CD14-positive monocyte (primary cell): ENCODE results near the gene FGF2. TPM values are rescaled to one million over a fixed set of nuclear protein-coding genes. Genes with fewer than 3 reads are reported as not detected.

Source experiments
- DNase-seq, 3 donors: peaks; one replicate each; pipeline ENCODE4 v3.0.0-alpha.2; 2011 to 2022
- H2AFZ ChIP-seq: 2 replicates; pipeline ENCODE4 v1.6.0; 2012; ENCODE audit warnings: mild to moderate bottlenecking, low read depth, low read length, inconsistent platforms; ENCODE audit not compliant: insufficient read depth, poor library complexity, severe bottlenecking
- H3K27ac ChIP-seq, 2 donors: 1 replicate in 1 of 2; 2 replicates in 1 of 2; pipeline ENCODE4 v1.5.1; 2012 to 2013; ENCODE audit warnings: low read length in 2 of 2, control low read depth in 1 of 2, inconsistent platforms in 1 of 2, low read depth in 1 of 2, mild to moderate bottlenecking in 1 of 2
- H3K27me3 ChIP-seq, 2 donors: one replicate each; pipeline versions ENCODE4 v1.6.0 to v1.6.1; 2011 to 2013; ENCODE audit warnings: low read length in 2 of 2; ENCODE audit not compliant: control insufficient read depth in 2 of 2, insufficient read depth in 2 of 2
- H3K36me3 ChIP-seq, 2 donors: replicated peaks in 1 of 2; 1 replicate in 1 of 2; 2 replicates in 1 of 2; pipeline versions ENCODE4 v1.5.1 to v1.6.1; 2012 to 2013; ENCODE audit warnings: low read length in 2 of 2, control low read depth in 1 of 2, inconsistent platforms in 1 of 2, mild to moderate bottlenecking in 1 of 2; ENCODE audit not compliant: insufficient read depth in 2 of 2, control insufficient read depth in 1 of 2
- H3K4me1 ChIP-seq, 2 donors: 1 replicate in 1 of 2; 2 replicates in 1 of 2; pipeline versions ENCODE4 v1.5.1 to v1.6.1; 2012 to 2013; ENCODE audit warnings: low read length in 2 of 2, control low read depth in 1 of 2, inconsistent platforms in 1 of 2, mild to moderate bottlenecking in 1 of 2, moderate library complexity in 1 of 2; ENCODE audit not compliant: insufficient read depth in 2 of 2, control insufficient read depth in 1 of 2
- H3K4me2 ChIP-seq: replicated peaks from 2 replicates; pipeline ENCODE3; 2012; ENCODE audit warnings: low read length, moderate library complexity, mild to moderate bottlenecking; ENCODE audit not compliant: poor library complexity, severe bottlenecking; ENCODE audit errors: extremely low read depth
- H3K4me3 ChIP-seq, 3 experiments: fragments of 200-600 bp in 1 of 3; sonication (generic) in 1 of 3; replicated peaks in 1 of 3; 1 replicate in 2 of 3; 2 replicates in 1 of 3; pipeline ENCODE4 v1.5.1; 2011 to 2013; ENCODE audit warnings: low read length in 3 of 3, mild to moderate bottlenecking in 3 of 3, control low read depth in 2 of 3, low read depth in 2 of 3, inconsistent platforms in 1 of 3, moderate library complexity in 1 of 3
- H3K79me2 ChIP-seq: 2 replicates; pipeline ENCODE4 v1.6.0; 2012; ENCODE audit warnings: mild to moderate bottlenecking, control low read depth, inconsistent platforms, low read length, moderate library complexity; ENCODE audit not compliant: insufficient read depth
- H3K9ac ChIP-seq: 2 replicates; pipeline ENCODE4 v1.6.0; 2017; ENCODE audit warnings: low read length, mild to moderate bottlenecking; ENCODE audit not compliant: insufficient read depth, poor library complexity, severe bottlenecking
- H3K9me3 ChIP-seq, 2 donors: replicated peaks in 1 of 2; 1 replicate in 1 of 2; 2 replicates in 1 of 2; pipeline versions ENCODE4 v1.5.1 to v1.6.1; 2012 to 2013; ENCODE audit warnings: low read length in 2 of 2, control low read depth in 1 of 2; ENCODE audit not compliant: control insufficient read depth in 1 of 2, insufficient read depth in 1 of 2
- H4K20me1 ChIP-seq: 2 replicates; pipeline ENCODE4 v1.6.0; 2012; ENCODE audit warnings: mild to moderate bottlenecking, low read length, control low read depth, moderate library complexity; ENCODE audit not compliant: insufficient read depth
- H3K27ac Mint-ChIP-seq, 7 donors: one replicate each; pipeline ENCODE4 v1.8.0; 2020; ENCODE audit warnings: mild to moderate bottlenecking in 7 of 7, mixed read lengths in 7 of 7, moderate library complexity in 6 of 7, inconsistent platforms in 2 of 7
- H3K27me3 Mint-ChIP-seq, 3 donors: one replicate each; pipeline ENCODE4 v1.8.0; 2021 to 2022; ENCODE audit warnings: low read depth in 3 of 3, mild to moderate bottlenecking in 3 of 3, mixed read lengths in 3 of 3, moderate library complexity in 3 of 3, inconsistent platforms in 1 of 3
- H3K36me3 Mint-ChIP-seq, 2 donors: one replicate each; pipeline ENCODE4 v1.8.0; 2020; ENCODE audit warnings: mixed read lengths in 2 of 2, inconsistent platforms in 1 of 2, mild to moderate bottlenecking in 1 of 2
- H3K4me1 Mint-ChIP-seq: one replicate; pipeline ENCODE4 v1.8.0; 2020; ENCODE audit warnings: mild to moderate bottlenecking, mixed read lengths
- H3K4me3 Mint-ChIP-seq, 2 donors: one replicate each; pipeline ENCODE4 v1.8.0; 2020; ENCODE audit warnings: mild to moderate bottlenecking in 2 of 2, mixed read lengths in 2 of 2, moderate library complexity in 1 of 2
- H3K9me3 Mint-ChIP-seq, 7 donors: one replicate each; pipeline ENCODE4 v1.8.0; 2020 to 2022; ENCODE audit warnings: mixed read lengths in 7 of 7, mild to moderate bottlenecking in 6 of 7, moderate library complexity in 6 of 7, inconsistent platforms in 2 of 7
- CTCF ChIP-seq: fragments of 200-600 bp; IDR thresholded peaks from one replicate; pipeline ENCODE4 v1.8.0; 2022; ENCODE audit warnings: antibody characterized with exemption, mild to moderate bottlenecking
- WGBS: methylation state at CpG from one replicate; pipeline ENCODE4 v1.1.5; 2013; ENCODE audit warnings: missing lambda C conversion rate; ENCODE audit not compliant: insufficient coverage; 5-methylcytosine and 5-hydroxymethylcytosine counted together
- intact Hi-C, 2 donors: fragments of 100-400 bp; cut with micrococcal nuclease; formaldehyde crosslinking; loops; one replicate each; pipeline versions ENCODE4 v1.15.0 to v1.15.1; 2023
- polyA plus RNA-seq, 3 donors: library from polyadenylated mRNA; depleted of rRNA in 1 of 3; unstranded in 2 of 3; stranded (reverse) in 1 of 3; fragments of 300-500 nt in 2 of 3; fragments of >200 nt in 1 of 3; fragmentation: Illumina TruSeq in 2 of 3; gene quantifications; 1 replicate in 2 of 3; 2 replicates in 1 of 3; pipeline ENCODE4 v1.2.3, GENCODE V29; 2012 to 2021

Gene FGF2
- polyA plus RNA-seq, 3 donors, result not detected

GRCh38 chr4:122798917-122799316 lies 27.7 kb upstream of the FGF2 start:
- no peaks in the 10 kb centered on the region for H3K9me3 ChIP-seq
- no peak overlapping the region for H3K27ac Mint-ChIP-seq
- no peak overlapping the region for H3K4me3 ChIP-seq
- no peaks in the 10 kb centered on the region for H3K27me3 Mint-ChIP-seq
- no peaks in the 10 kb centered on the region for H3K79me2 ChIP-seq
- no peak overlapping the region for H3K4me2 ChIP-seq
- no peaks in the 10 kb centered on the region for H3K36me3 ChIP-seq
- peaks cover 0 to 6% (median 0%) of the 10 kb centered on the region in 7 donors for H3K9me3 Mint-ChIP-seq
- H3K4me3 Mint-ChIP-seq, result no peak overlapping the region
- no peaks in the 10 kb centered on the region for H3K27me3 ChIP-seq
- peaks cover 8% of the 10 kb centered on the region for H3K4me1 Mint-ChIP-seq
- H3K36me3 Mint-ChIP-seq, result no peaks in the 10 kb centered on the region
- no peaks in the 10 kb centered on the region for H4K20me1 ChIP-seq
- DNase-seq, result no peak
- no peak overlapping the region for H3K27ac ChIP-seq
- no peak overlapping the region for H2AFZ ChIP-seq
- H3K4me1 ChIP-seq, result no peaks in the 10 kb centered on the region
- no CpG with 5 or more reads among the region's 2 CpGs for WGBS
- H3K9ac ChIP-seq, result no peak overlapping the region
- intact Hi-C loops, result no loop called here
- TF ChIP-seq CTCF, result no peak

- H3K4me3 Mint-ChIP-seq, result no peak overlapping the region
- no peaks in the 10 kb centered on the region for H3K27me3 ChIP-seq
- H3K79me2 ChIP-seq, result no peaks in the 10 kb centered on the region
- no peaks in the 10 kb centered on the region for H3K36me3 Mint-ChIP-seq
- H2AFZ ChIP-seq, result no peak overlapping the region
- H3K4me1 ChIP-seq, result no peaks in the 10 kb centered on the region
- no peaks in the 10 kb centered on the region for H3K36me3 ChIP-seq
- no peaks in the 10 kb centered on the region for H3K4me1 Mint-ChIP-seq
- H3K9ac ChIP-seq, result no peak overlapping the region
- no peaks in the 10 kb centered on the region for H4K20me1 ChIP-seq
- H3K27ac ChIP-seq, result no peak overlapping the region
- H3K27ac Mint-ChIP-seq, result no peak overlapping the region
- peaks cover 0 to 9% (median 2%) of the 10 kb centered on the region in 7 donors for H3K9me3 Mint-ChIP-seq
- no peak overlapping the region for H3K4me3 ChIP-seq
- no peaks in the 10 kb centered on the region for H3K9me3 ChIP-seq
- no peak overlapping the region for H3K4me2 ChIP-seq
- WGBS, result 76% methylated on average over 3 of the region's 4 CpGs
- no peak for DNase-seq
- TF ChIP-seq CTCF, result no peak
- peaks cover 0 to 7% (median 2%) of the 10 kb centered on the region in 3 donors for H3K27me3 Mint-ChIP-seq
- intact Hi-C loops, result no loop called here
Measured at GRCh38 chr4:122803788-122804208, 22.8 kb upstream of the FGF2 start.
